GM12878 (cell line): Measurements from ENCODE around the gene KLHL36. TPM values are rescaled to one million over a fixed set of nuclear protein-coding genes. Genes with fewer than 3 reads are reported as not detected.
A peak's percentile ranks its signal among the peaks of the same experiment; 100 is the strongest.

Experiments used
- ASH2L ChIP-seq: fragments of 300-600, 200-600 bp; sonication (generic); IDR thresholded peaks from 2 replicates; pipeline ENCODE4 v1.6.1; 2017; ENCODE audit warnings: low read depth, mild to moderate bottlenecking, borderline replicate concordance
- ATF2 ChIP-seq: IDR thresholded peaks from 2 replicates; pipeline ENCODE4 v1.6.1; 2012; ENCODE audit warnings: low read length, inconsistent platforms
- BRCA1 ChIP-seq: IDR thresholded peaks from 2 replicates; pipeline ENCODE4 v1.6.1; 2011; ENCODE audit warnings: low read depth, low read length, improper control_type of control experiment
- CHD1 ChIP-seq: IDR thresholded peaks from 2 replicates; pipeline ENCODE4 v1.6.1; 2012; ENCODE audit warnings: low read depth, low read length, improper control_type of control experiment
- FOXM1 ChIP-seq: IDR thresholded peaks from 2 replicates; pipeline ENCODE4 v1.6.1; 2012; ENCODE audit warnings: low read depth, mild to moderate bottlenecking, inconsistent platforms, low read length, moderate library complexity
- IKZF1 ChIP-seq: fragments of 450-650 bp; conservative IDR thresholded peaks from 2 replicates; pipeline ENCODE4 v1.6.1; 2017; ENCODE audit warnings: antibody characterized with exemption, mild to moderate bottlenecking
- JUND ChIP-seq: IDR thresholded peaks from 2 replicates; pipeline ENCODE4 v1.6.1; 2012; ENCODE audit warnings: low read depth, mild to moderate bottlenecking, low read length, improper control_type of control experiment, moderate library complexity
- KDM1A ChIP-seq: fragments of 200-600 bp; sonication (generic); IDR thresholded peaks from 2 replicates; pipeline ENCODE4 v1.6.1; 2016; ENCODE audit warnings: borderline replicate concordance
- MAX ChIP-seq: IDR thresholded peaks from 2 replicates; pipeline ENCODE4 v1.6.1; 2012; ENCODE audit warnings: low read depth, low read length, improper control_type of control experiment
- NFYA ChIP-seq: IDR thresholded peaks from 2 replicates; pipeline ENCODE4 v1.6.1; 2011; ENCODE audit warnings: low read depth, mild to moderate bottlenecking, low read length, improper control_type of control experiment, borderline replicate concordance
- NKRF ChIP-seq: fragments of 450-650 bp; conservative IDR thresholded peaks from 2 replicates; pipeline ENCODE4 v1.6.1; 2017; ENCODE audit warnings: mild to moderate bottlenecking, moderate library complexity
- NRF1 ChIP-seq: conservative IDR thresholded peaks from 2 replicates; pipeline ENCODE4 v1.6.1; 2011; ENCODE audit warnings: mild to moderate bottlenecking, low read depth, low read length, improper control_type of control experiment
- PBX3 ChIP-seq: IDR thresholded peaks from 2 replicates; pipeline ENCODE4 v1.6.1; 2011; ENCODE audit warnings: mild to moderate bottlenecking, low read depth, low read length, moderate library complexity; ENCODE audit not compliant: insufficient replicate concordance
- POLR2AphosphoS2 ChIP-seq: IDR thresholded peaks from 2 replicates; pipeline ENCODE4 v1.6.1; 2011; ENCODE audit warnings: low read depth, mild to moderate bottlenecking, low read length, improper control_type of control experiment, moderate library complexity
- RELA ChIP-seq: fragments of 450-650 bp; IDR thresholded peaks from 2 replicates; pipeline ENCODE4 v1.8.0; 2014; ENCODE audit warnings: borderline replicate concordance; ENCODE audit not compliant: partially characterized antibody
- SIN3A ChIP-seq: IDR thresholded peaks from 2 replicates; pipeline ENCODE4 v1.6.1; 2012; ENCODE audit warnings: low read depth, low read length, improper control_type of control experiment
- SP1 ChIP-seq: IDR thresholded peaks from one replicate; pipeline ENCODE4 v1.6.1; 2011; ENCODE audit warnings: low read depth, low read length
- TCF7 ChIP-seq: IDR thresholded peaks from 2 replicates; pipeline ENCODE4 v1.6.1; 2014; ENCODE audit warnings: antibody characterized with exemption, borderline replicate concordance
- USF1 ChIP-seq: IDR thresholded peaks from 2 replicates; pipeline ENCODE4 v1.6.1; 2011; ENCODE audit warnings: borderline replicate concordance, low read depth, mild to moderate bottlenecking, moderate library complexity, mixed read lengths, low read length; ENCODE audit not compliant: insufficient read depth; ENCODE audit errors: extremely low read length
- ZNF687 ChIP-seq: fragments of 450-650 bp; IDR thresholded peaks from 2 replicates; pipeline ENCODE4 v1.6.1; 2017; ENCODE audit warnings: mild to moderate bottlenecking, moderate library complexity
- polyA plus RNA-seq, 11 experiments: library from polyadenylated mRNA; depleted of rRNA in 4 of 11; unstranded in 6 of 11; stranded (reverse) in 5 of 11; fragments of >200 nt; fragmentation: Nextera tagmentation in 4 of 11; fragmentation: Illumina TruSeq in 1 of 11; extraction: Ambion mirVana in 4 of 11; extraction: Trizol in 1 of 11; gene quantifications; 1 replicate in 1 of 11; 2 replicates in 10 of 11; pipeline versions ENCODE4 v1.2.1 to v1.2.3, GENCODE V29; 2011 to 2016; ENCODE audit warnings: inconsistent platforms in 2 of 11, missing spikeins in 2 of 11, low read depth in 1 of 11
- total RNA-seq, 4 experiments: library from RNA; depleted of rRNA in 3 of 4; stranded (reverse); fragments of >200 nt in 3 of 4; fragmentation: Illumina TruSeq in 1 of 4; extraction: Trizol in 1 of 4; gene quantifications; 2 replicates each; pipeline versions ENCODE4 v1.2.1 to v1.2.3, GENCODE V29; 2013 to 2021

The KLHL36 gene
- total and polyA plus RNA-seq, 10 of the 15 experiments (the other 5 are each of a cell fraction or from before 2014, with no cell fraction given), result 2.6 to 45.3 (median 16.8) TPM

- TF ChIP-seq BRCA1, result no peak
- TF ChIP-seq POLR2AphosphoS2, result no peak
- TF ChIP-seq IKZF1, result peak; percentile 61
- no peak for TF ChIP-seq ASH2L
- TF ChIP-seq CHD1, result no peak
- TF ChIP-seq KDM1A, result no peak
- TF ChIP-seq PBX3, result no peak
- no peak for TF ChIP-seq JUND
- 0 out of 2 replicates have a peak, but pooled peaks have one; percentile 31 for TF ChIP-seq NKRF
- peak; percentile 18; the same call in 1 of the 2 replicates for TF ChIP-seq MAX
- TF ChIP-seq SIN3A, result no peak
- no peak for TF ChIP-seq ATF2
- TF ChIP-seq ZNF687, result peak; percentile 87
- no peak for TF ChIP-seq NRF1
- no peak for TF ChIP-seq USF1
- no peak for TF ChIP-seq TCF7
- no peak for TF ChIP-seq SP1
- no peak for TF ChIP-seq NFYA
- no peak for TF ChIP-seq FOXM1
- no peak for TF ChIP-seq RELA
Measured at GRCh38 chr16:84647828-84648594, at the start of gene KLHL36 (continued).
